ENCODE measurements around the gene NADK.

NADK gene, protein sequence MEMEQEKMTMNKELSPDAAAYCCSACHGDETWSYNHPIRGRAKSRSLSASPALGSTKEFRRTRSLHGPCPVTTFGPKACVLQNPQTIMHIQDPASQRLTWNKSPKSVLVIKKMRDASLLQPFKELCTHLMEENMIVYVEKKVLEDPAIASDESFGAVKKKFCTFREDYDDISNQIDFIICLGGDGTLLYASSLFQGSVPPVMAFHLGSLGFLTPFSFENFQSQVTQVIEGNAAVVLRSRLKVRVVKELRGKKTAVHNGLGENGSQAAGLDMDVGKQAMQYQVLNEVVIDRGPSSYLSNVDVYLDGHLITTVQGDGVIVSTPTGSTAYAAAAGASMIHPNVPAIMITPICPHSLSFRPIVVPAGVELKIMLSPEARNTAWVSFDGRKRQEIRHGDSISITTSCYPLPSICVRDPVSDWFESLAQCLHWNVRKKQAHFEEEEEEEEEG

DNA sequence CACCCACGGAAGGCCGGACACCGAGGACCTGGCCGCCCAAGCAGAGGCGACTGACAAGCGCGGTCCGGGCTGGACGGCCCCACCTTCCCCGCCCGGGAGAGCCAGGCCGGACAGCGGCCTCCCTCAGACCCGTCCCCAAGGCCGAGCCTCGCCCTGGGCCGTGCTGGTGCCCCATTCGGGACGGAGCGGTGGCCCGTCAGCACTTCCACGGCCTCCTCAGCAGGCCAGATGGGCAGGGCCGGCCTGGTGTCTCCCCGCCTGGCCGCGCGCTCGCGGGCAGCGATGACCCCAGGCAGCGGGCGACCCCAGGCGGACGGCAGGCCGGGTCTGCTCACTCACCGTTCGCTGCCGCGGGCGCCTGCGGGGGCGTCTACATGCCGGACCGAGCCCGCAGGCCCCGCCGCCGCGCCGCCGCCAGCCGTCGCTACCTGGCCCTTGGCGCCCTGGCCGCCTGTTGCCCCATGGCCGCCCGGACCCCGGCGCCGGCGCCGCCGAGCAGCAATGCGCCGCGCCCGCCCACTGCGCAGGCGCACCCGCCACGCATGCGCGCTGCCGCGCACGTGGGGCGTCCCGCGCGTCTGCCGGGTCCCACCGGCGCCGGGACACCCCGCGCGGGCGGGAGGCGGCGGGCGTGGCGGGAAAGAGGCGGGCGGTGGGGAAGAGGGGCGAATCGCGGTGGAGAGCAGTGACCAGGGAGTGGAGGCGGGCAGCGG is at the start of gene NADK:
TSS of gene NADK (minus strand) at position 521 of the 713 bp plus-strand sequence. CDS start 13,064 bp downstream, outside the sequence.
- peak; percentile 73 to 84 for DNase-seq

DNA sequence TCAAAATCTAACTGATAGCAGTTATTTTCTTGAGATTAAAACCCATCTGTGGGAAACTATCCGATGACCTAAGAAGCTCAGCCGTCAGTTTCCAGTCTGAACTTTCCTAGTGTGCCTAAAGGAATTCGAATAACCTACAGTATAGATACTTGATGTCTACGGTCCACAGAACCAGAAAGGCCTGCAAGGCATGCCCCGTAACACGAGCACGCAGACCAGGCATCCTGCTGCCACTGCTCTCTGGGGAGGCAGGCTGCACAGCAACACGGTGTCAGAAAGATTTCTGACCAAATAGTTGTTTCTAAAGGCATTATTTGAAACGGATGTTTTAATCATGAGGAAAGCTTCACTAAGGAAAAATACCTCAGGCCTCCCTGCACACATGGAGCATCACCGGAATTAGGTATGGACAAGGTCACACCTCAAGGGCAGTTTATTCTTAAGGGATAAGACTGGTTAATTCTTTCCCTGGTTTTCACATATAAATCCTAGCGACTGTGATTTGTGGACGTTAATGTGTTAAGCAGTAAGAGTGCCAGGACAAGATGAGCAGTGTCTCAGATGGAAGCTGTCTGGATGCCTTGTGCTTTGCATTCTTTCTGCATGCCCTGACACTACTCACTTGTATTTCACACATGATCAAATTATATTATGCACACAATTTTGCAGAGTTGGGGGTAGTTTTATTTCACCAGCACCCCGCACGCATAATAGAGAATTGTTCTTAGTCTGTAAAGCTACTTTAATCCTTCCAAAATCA is 49.0 kb upstream of the NADK start:
- no peak for DNase-seq

GRCh38 chr1:1826356-1827088 is 48.3 kb upstream of the NADK start:
- no peak for DNase-seq

GRCh38 chr1:1825217-1825616 is 46.9 kb upstream of the NADK start:
- DNase-seq = no peak

DNA sequence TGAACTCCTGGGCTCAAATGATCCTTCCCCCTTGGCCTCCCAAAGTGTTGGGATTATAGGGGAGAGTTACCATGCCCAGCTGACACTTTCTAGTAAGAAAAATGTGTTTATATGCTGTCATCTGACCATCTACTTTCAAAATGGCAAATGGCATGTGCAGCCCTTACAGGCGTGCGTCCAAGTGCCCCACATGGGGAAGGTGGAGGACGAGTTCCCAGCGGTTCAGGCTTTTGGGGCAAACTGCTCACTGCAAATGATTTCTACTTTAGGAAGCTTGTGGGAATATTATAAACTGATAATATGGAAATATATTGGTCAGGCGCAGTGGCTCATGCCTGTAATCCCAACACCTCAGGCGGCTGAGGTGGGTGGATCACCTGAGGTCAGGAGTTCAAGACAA is 41.5 kb upstream of the NADK start:
- no peak for DNase-seq

DNA sequence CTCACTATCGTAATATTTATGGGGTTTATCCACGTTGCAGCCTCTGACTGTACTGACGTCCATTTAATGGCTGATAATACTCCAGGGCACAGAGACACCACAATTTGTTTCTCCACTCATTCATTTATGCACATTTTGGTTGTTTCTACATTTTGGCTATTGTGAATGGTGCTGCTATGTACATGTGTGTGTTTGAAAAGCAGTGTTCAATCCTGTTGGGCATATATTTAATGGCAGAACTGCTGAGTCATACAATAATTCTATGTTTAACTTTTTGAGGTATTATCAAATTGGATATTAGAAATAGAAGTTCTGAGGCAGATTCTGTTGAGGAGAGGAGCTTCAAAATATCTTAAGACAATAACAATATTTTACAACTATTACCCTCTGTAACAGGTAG is 39.0 kb upstream of the NADK start:
- no peak for DNase-seq

DNA sequence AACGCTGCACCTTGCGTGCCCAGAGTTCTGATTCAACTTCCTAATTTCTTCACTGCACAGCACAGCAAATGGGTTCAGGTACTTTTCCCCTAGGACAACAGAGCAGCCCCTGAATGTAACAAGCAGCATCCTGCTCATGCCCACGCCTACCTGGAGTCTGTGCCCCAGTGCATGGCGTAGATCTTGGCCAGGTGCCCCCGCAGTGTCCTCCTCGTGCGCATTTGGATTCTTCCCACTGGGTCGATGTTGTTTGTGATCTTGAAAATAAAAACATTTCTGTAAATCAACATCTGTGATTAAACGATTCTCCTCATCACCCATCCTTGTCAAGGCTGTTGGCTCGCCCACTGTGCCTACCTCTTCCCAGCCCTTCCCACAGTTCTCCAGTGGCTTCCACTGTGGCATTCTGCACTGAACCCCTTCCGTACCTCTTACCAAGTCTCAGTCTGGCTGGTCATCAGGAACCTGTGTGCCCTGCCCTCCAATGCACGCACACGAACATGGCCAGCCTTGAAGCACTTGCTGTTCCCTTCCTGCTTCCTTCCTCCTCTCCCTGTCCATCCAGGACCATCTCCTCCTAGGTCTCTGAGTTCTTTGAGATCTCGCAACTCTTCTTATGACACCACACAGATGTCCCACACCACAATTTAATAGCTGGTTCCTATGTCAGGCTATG is 37.5 kb upstream of the NADK start:
- DNase-seq = no peak

DNA sequence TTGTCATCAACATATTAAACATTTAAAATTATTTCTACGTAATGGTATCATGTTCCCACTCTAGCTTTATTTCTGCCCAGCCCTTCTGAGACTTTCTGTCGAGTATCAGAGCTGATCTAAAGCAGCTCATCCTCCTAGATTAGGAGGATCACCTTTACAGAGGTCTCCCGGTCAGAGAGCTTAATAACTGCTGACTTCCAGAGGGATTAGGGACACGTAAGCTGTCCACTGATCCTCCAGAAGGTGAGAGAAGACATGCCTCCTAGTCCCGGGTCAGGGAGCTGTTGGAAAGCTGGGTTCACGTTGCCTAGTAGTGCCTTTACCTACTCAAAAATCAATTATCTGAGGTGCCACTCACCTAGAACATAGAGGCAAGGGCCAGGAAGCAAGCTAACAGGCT is 31.2 kb upstream of the NADK start:
- DNase-seq = no peak

DNA sequence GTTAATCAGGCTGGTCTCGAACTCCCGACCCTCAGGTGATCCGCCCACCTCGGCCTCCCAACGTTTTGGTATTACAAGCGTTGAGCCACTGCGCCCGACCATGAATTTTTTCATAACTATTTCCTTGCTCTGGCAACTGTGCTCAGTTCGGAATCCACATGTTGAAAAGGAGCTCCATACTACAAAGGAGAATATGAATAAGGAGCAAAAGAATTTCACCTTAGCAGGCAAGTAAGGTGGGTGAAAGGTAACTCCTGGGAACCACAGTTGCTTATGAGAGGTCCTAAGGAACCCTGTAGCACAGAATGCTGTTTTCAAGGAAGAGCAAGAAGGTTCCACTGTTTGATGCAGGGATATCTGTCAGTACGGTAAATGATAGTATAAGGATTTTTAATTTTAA is 29.9 kb upstream of the NADK start:
- DNase-seq = no peak

DNA sequence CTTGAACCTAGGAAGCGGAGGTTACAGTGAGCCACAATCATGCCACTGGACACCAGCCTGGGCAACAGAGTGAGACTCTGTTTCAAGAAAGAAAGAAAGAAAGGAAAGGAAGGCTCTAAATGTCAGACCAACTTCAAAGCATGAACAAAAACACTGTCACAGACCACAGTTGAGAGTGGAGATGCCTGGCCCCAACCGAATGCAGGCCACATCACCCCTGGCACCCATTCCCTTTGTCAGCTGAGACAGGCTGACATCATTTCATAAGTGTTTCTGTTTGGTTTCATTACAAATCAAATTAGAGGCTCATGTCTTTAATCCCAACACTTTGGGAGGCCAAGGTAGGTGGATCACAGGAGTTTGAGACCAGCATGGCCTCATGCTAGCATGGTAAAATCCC is 28.6 kb upstream of the NADK start:
- no peak for DNase-seq

GRCh38 chr1:1804301-1804700 is 26.0 kb upstream of the NADK start:
- DNase-seq = no peak

DNA sequence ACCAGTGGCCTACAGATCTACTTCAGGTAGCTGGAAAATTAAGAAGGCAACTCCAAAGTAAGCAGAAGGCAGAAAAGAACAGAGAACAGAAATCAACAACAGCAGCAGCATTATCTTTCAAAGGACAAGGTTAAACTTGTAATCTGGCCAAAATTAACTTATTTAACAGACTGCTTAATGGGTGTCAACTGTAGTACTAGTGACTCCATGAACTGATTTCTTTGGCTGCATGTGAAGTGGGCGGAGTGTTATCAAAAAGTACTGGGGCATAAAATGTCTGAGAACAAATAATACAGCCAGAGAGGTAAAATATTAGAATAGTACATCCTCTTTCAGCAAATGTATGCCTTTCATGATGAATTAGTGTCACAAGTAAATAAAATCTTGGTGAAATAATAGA is 24.6 kb upstream of the NADK start:
- DNase-seq = no peak

DNA sequence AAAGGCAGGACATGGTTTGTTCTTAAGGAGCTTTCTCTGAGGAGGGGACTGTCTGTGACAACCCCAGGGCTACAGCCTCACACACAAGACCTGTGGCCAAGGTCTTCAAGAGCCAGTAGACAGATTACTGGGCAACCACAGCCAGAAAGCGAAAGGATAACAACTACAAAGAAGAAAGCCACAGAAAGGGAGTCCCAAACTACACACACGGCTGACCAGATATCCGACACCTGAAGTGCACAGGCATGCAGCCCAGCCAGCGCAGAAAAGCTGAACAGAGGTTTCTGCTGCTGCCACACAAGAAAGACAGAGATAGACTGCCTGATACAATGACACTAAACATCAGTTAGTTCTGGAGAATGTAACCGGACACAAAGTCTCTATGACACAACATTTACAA is 21.4 kb upstream of the NADK start:
- no peak for DNase-seq

- no peak for DNase-seq
These were observed 19.6 kb upstream of the NADK start for GRCh38 chr1:1797731-1798341.

DNA sequence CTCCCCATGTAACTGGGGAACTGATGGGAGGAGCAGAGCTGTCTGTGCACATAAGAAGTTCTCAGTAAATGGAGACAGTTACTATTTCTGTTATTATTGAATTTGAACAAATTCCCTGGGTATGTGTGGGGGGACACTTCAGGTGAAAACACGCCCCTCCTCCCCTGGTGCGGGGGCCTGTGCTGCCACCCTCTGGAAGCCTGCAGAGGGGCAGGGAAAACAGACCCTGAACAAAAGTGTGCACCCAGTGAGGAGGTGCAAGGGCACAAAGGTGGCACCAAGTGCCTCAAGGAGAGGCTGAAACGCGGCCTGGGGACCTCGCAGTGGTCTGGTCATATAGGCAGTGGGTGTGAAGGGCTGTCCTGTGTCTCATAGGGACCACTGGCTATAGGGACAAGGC is 18.2 kb upstream of the NADK start:
- DNase-seq = peak in 1 of 2 donors; percentile 48

GRCh38 chr1:1794999-1795398 is 16.7 kb upstream of the NADK start:
- DNase-seq = no peak

DNA sequence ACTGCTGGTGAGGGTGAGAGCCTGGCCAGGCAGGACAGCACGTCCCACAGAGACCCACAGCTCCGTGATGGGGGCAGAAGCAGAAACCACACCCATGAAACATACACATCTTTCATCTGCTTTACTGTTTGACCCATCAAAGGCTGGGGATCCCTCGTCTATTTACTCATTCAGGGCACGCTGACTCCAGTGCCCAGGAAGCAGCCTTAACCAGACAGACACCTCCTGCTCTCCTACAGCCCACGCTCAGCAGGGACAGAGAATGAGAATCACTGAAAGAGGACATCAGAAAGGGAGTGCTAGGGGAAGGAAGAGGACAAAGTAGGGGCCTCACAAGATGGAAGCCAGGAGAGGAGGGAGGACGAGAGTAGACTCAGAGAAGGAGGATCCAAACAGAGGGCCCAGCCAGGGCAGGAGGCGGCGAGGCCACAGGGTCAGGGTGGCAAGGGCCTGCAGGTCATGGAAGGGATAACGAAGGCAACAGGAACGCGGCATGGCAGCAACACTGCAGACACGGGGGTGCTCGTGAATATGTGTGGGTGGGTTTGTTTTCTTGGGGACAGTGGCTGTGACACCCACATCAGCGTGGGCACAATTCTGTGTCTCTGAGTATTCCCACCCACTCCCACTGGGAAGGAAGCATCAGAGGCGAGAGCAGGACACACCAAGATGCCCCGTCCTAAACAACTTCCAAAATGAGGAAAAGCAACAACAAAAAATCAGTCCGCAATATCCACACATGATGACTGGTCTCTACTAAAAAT is 15.4 kb upstream of the NADK start:
- DNase-seq = no peak

GRCh38 chr1:1788646-1789431 is 10.6 kb upstream of the NADK start:
- no peak for DNase-seq

DNA sequence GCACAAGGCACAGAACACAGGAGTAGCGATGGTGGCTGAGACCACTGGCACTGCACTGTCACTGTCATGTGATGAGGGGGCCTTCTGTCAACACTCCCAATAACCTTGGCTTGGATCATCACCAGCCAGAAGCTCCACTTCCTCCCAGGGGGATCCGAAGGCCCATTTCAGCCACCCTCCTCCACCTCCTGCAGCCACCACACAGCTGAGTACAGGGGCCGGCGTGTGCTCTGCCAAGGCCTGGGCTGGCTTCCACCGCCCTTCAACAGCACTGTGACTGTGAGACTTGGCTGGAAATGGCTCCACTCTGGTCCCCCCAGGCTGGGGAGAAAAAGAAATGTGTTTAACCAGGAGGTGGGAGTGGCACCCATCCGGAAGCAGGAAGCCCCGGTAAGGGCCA is 9.9 kb upstream of the NADK start:
- no peak for DNase-seq
